Activated CD4-positive, alpha-beta T cell treated with anti-CD3 and anti-CD28 coated beads, Interleukin-10, Interleukin-2, amounts not matched to agents 100 ng/mL and 50 ng/mL, durations not matched to agents 16 hours and 8 hours (primary cell): ENCODE results near the gene RCL1.
A peak's percentile ranks its signal among the peaks of the same experiment; 100 is the strongest.

Source experiments
- DNase-seq: peaks from one replicate; pipeline ENCODE4 v3.0.0-alpha.2; 2020

The RCL1 gene

DNA sequence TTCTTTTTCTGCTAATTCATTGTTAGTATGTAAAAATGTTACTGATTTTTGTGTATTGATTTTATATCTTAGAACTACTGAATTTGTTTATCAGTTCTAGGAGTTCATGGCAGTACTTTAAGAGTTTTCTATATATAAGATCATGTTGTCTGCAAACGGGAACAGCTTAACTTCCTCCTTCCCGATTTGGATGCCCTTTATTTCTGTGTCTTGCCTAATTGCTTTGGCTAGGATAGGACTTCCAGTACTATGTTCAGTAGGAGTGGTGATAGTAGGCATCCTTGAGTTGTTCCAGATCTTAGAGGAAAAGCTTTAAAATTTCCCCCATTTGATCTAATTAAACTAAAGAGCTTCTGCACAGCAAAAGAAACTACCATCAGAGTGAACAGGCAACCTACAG, 20.1 kb downstream of the RCL1 start:
- DNase-seq, result no peak

DNA sequence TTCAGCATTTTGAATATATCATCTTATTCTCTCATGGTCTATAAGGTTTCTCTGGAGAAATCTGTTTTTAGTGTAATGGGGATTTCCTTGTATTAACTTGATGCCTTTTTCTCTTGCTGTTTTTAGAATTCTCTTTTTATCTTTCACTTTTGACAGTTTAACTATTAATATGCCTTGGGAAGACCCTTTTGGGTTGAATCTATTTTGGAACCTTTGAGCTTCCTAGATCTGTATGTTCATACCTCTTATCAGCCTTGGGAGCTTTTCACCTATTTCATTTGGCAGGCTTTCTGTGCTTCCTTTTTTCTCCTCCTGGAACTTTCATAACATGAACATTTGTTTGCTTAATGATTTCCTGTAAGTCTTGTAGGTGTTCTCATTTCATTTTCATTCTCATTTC, 22.2 kb downstream of the RCL1 start:
- no peak for DNase-seq

- no peak for DNase-seq
These were observed 22.7 kb downstream of the RCL1 start for GRCh38 chr9:4815381-4815956.

- DNase-seq, result no peak
These were observed 27.4 kb downstream of the RCL1 start for GRCh38 chr9:4820168-4820567.

- DNase-seq, result no peak
These were observed 28.4 kb downstream of the RCL1 start for GRCh38 chr9:4821133-4821532.

GRCh38 chr9:4822057-4822456, 29.3 kb downstream of the RCL1 start:
- no peak for DNase-seq

DNA sequence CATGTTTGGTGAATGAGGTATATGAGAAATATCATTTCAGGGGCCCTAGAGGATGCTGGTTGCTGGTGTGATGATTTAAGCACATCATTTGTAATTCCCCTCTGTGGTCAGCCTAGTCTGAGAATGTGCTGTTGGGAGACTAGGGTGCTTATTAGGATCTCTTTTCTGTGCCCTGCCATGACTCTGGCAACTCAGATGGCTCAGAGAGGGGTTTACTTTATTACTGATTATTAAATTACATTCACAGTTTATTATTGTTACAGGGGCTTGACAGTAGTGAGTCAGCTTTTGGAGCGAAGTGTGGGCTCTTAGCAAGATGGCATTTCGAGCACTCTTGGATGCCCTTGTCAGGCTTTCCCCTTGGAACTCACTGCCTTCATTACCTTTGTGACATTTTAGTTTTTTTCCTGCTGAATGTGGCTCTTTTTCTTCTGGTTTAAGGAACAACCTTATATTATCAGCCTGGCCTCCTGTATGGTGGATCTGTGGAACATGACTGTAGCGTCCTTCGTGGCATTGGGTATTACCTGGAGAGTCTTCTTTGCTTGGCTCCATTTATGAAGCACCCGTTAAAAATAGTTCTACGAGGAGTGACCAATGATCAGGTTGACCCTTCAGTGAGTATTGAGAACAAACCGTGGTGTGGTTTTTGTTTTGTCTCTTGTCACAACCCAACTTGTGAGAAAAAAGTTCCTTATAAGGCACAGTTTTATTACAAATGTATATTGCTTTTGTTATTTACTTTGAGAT, 33.8 kb downstream of the RCL1 start:
- DNase-seq, result no peak

GRCh38 chr9:4827224-4827623, 34.5 kb downstream of the RCL1 start:
- DNase-seq, result no peak

- no peak for DNase-seq
These were observed 36.0 kb downstream of the RCL1 start for GRCh38 chr9:4828761-4829160.

- no peak for DNase-seq
These were observed 37.2 kb downstream of the RCL1 start for GRCh38 chr9:4829969-4830368.

DNA sequence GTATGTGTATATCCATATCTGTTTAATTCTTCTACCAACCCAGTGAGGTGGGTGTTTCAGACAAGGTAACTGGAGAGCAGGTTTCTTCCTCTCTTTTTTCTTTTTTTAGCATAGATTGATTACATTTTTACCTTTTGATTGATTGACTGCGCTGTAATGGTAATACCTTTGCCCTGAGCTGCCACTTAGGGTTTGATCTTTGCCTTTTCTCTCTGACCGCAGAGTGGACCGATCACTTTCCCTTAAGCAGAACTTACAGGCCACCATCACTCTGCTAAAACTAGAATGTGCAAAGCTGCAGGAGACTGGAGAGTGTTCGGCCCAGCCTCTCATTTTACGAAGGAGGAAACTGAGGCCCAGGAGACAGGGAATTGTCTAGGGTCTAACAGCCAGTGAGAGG, 38.0 kb downstream of the RCL1 start:
- DNase-seq, result no peak

DNA sequence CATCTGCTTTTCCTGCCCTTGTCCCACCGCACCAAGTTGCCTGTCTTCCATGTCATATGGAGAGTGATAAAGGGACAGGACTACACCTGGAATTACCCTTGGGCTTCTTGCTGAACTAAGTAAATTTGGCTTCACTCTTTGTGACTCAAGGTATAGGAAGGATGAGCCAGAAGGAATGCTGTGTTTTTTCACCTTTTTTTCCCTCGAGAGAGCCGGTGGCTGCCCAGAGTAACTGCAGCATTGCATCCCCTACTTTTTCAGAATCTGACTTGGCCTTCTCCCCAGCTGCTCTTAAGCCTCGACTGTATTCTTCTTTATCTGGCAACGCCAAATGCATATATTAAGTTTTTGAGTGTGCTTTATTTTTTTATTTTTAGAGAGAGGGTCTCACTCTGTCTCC, 38.4 kb downstream of the RCL1 start:
- DNase-seq, result no peak

DNA sequence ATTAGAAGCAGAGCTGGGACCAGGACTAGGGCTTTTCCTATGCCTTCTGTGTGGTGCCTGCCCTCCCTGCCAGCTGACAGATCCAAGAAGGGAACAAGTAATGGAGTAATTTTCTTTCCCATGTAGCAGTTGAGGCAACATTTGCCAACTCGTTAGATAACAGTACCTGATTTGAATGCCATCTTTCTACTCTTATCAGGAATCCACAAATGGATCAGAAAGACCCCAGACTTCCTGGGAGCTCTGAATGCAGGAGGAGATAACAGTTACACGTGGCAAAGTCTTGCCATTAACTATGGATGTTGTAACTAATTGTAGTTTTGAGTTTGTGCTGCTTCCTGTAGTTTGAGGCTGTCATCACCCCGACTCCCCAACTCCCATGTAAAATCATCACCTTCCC, 39.2 kb downstream of the RCL1 start:
- DNase-seq, result no peak

- DNase-seq, result peak; percentile 91
These were observed 40.2 kb downstream of the RCL1 start for GRCh38 chr9:4832786-4833579.

DNA sequence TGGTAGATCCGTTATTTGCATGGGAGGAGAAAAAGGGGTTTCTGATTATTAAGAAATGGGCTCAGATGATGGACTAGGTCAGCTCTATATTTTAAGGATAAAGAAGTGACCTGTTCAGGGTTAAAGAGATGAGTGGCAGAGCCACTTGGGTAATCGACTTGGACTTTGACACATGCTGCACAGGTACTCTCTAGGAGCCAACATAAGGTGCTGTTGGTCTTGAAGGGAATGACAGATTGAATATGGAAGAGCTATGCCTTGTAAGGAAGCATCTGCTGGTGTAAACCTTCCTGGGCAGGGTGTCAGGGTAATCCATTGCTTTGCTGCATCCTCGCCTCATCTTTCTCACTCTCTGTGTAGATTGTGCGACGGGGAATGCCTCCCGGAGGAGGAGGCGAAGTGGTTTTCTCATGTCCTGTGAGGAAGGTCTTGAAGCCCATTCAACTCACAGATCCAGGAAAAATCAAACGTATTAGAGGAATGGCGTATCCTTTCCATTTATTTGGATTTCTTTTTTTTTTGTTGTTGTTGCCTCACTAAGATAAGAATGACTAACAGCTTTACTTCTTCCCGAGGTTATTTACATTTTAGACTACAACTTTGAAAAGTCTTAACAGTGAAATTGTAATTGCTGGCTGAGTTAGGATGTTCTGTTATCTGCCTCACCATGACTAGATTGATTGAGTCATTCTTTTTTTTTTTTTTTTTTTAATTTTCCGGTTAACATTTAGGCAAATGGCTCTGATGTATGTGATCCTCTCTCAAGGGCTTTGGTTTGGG, 41.2 kb downstream of the RCL1 start:
- no peak for DNase-seq

DNA sequence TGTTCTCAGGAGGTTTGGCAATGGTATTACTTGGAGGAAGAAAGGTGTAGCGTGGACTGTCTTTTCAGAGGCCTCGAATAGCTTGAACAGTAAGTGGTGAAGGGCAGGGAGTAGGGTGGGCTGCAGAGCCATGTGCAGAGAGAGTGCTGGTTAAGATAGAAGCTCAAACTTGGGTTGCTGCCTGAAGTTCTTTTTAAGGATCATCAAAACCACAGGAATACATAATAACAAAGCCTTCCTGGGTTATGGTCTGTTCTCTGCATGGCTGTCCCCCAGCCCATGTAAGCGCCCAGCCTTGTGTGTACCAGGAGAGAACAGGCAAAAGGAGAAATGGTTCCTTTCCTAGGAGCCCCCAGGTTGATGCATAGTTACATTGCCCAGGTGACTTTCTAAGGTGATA, 43.9 kb downstream of the RCL1 start:
- DNase-seq, result no peak

DNA sequence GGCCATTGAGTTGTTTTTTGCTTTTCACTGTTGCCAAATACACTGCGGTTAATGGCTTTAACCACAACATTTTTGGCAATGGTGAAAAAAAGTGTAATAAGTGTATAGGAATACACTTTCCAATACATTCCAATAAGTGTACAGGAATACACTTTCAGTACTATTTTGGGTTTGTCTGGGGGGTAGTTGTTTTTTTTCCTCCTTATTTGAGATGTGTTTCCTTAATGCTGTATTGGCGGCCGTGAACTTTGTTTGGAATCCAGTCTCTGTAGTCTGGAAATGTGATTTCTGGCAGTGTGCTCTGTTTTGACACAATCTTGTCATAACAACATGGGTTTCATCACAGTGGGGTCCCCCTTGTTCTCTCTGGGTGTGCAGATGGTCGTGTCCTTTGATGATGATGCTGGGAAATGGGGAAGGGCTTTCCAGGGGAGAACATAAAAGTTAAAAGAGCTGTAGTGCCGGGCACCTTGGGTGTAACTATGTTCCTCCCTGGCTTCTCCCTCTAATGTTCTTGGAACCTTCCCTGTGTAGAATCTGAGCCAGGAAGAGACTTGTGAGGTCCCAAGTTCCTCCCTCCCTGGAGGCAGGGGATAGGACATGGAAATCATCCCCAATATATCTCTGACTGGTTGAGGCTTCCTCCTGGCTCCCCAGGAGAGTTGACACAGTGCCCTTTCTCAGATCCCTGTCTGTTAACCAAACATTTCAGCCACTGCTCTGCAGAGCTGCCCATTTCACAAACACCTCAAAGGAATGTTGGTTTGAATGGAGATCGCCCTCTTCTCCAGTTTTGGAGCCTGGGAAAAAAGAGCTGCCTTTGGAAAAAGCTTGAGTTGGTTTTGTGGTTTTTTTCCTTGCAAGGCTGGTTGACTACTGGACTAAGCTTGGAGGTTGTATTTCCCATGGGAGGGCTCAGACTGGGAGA, 44.8 kb downstream of the RCL1 start:
- DNase-seq, result no peak

- DNase-seq, result no peak
These were observed 45.4 kb downstream of the RCL1 start for GRCh38 chr9:4838189-4838546.

GRCh38 chr9:4839470-4839912, 46.7 kb downstream of the RCL1 start:
- no peak for DNase-seq

- no peak for DNase-seq
These were observed 47.3 kb downstream of the RCL1 start for GRCh38 chr9:4840018-4840417.

DNA sequence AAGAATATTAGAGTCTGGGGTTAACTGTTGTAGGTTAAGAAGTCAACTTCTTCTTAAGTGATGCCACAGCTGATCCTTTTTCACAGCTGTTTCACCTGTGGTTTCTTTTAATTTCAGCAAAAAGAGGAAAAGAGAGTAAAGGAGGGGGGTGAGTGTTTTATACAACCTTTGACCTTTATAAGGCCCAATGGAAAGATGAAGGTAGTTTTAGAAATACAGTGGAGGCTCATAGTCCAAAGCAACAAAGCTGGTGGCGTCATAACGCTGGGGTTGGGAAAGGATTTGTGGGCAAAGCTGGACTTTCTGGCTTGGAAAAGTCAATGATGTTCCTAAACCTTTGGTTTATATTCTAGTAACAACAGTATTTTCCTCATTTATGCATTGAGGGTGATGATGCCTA, 49.5 kb downstream of the RCL1 start:
- DNase-seq, result no peak

- DNase-seq, result peak; percentile 13
These were observed 50.0 kb downstream of the RCL1 start for GRCh38 chr9:4842734-4843133.
